DND-41 (cell line): ENCODE measurements around the gene KCNN1.
"Not testable (repeated sequence)": the region's sequence is repeated elsewhere in the genome, so short reads cannot be mapped to it uniquely, and the experiment has no call there.

Source experiments
- ATAC-seq: fragments of 200-7000 bp; cut with Tn5 transposase; 3 replicates; pipeline ENCODE4 v1.9.1; 2021; ENCODE audit warnings: low read depth; ENCODE audit not compliant: insufficient read depth
- DNase-seq: peaks from one replicate; pipeline ENCODE4 v3.0.0-alpha.2; 2020
- H2AFZ ChIP-seq: 2 replicates; pipeline ENCODE4 v1.6.0; 2012; ENCODE audit warnings: low read depth, low read length
- H3K27ac ChIP-seq: 2 replicates; pipeline ENCODE4 v1.5.1; 2012; ENCODE audit warnings: low read length, inconsistent platforms
- H3K27me3 ChIP-seq: fragments of 200-600 bp; sonication (generic); 2 replicates; pipeline ENCODE4 v1.6.0; 2012; ENCODE audit warnings: low read length, mild to moderate bottlenecking, inconsistent platforms; ENCODE audit not compliant: insufficient read depth, poor library complexity
- H3K36me3 ChIP-seq: 2 replicates; pipeline ENCODE4 v1.5.1; 2012; ENCODE audit warnings: low read length, inconsistent platforms; ENCODE audit not compliant: insufficient read depth
- H3K4me1 ChIP-seq: 2 replicates; pipeline ENCODE4 v1.5.1; 2012; ENCODE audit warnings: mild to moderate bottlenecking, low read length; ENCODE audit not compliant: insufficient read depth
- H3K4me2 ChIP-seq: 2 replicates; pipeline ENCODE4 v1.6.0; 2012; ENCODE audit warnings: mild to moderate bottlenecking, moderate library complexity, low read length, inconsistent platforms; ENCODE audit not compliant: insufficient read depth
- H3K4me3 ChIP-seq, 2 experiments: fragments of 200-600 bp in 1 of 2; shearing (Covaris generic) in 1 of 2; 2 replicates each; pipeline ENCODE4 v1.5.1; 2012 to 2016; ENCODE audit warnings: inconsistent platforms in 2 of 2, low read length in 2 of 2, mild to moderate bottlenecking in 2 of 2, low read depth in 1 of 2, moderate library complexity in 1 of 2
- H3K79me2 ChIP-seq: 2 replicates; pipeline ENCODE4 v1.6.0; 2012; ENCODE audit warnings: low read length, inconsistent platforms; ENCODE audit not compliant: insufficient read depth
- H3K9ac ChIP-seq: 2 replicates; pipeline ENCODE4 v1.6.0; 2012; ENCODE audit warnings: low read depth, mild to moderate bottlenecking, inconsistent platforms, low read length, moderate library complexity
- H3K9me3 ChIP-seq: 2 replicates; pipeline ENCODE4 v1.5.1; 2012; ENCODE audit warnings: low read length, moderate library complexity, mild to moderate bottlenecking, inconsistent platforms; ENCODE audit not compliant: insufficient read depth, severe bottlenecking
- H4K20me1 ChIP-seq: 2 replicates; pipeline ENCODE4 v1.6.0; 2012; ENCODE audit warnings: low read length; ENCODE audit not compliant: insufficient read depth
- CTCF ChIP-seq: IDR thresholded peaks from 2 replicates; pipeline ENCODE4 v1.5.1; 2012; ENCODE audit warnings: borderline replicate concordance, low read length, moderate library complexity, mild to moderate bottlenecking; ENCODE audit not compliant: poor library complexity, severe bottlenecking; ENCODE audit errors: extremely low read depth
- EZH2 ChIP-seq: IDR thresholded peaks from 3 replicates; pipeline ENCODE4 v1.6.1; 2012; ENCODE audit warnings: borderline replicate concordance, low read depth, mild to moderate bottlenecking, moderate library complexity, low read length, inconsistent platforms; ENCODE audit not compliant: severe bottlenecking

KCNN1 gene

DNA sequence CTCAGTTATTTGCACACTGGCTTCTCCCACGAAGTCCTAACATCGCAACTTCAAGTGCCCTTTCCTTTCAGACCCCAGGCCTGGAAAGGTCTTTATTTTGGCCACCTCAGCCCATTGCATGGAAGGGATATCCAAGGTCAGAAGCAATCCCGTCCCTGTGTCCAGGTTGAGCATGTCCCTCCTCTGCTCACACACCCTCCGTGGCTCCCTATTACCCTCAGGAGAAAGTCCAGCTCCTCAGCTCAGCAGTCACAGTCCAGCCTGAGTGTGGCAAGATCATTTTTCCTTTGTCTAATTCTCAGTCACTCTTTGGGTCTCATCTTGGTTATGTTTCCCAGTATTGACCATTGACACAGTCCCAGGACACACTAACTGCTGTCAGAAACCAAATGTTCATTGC is 60.2 kb downstream of the KCNN1 start:
- DNase-seq (no peak), ATAC-seq (no peak)
- Histone ChIP-seq H3K27me3 (no peaks in the 10 kb centered on the region), H3K9me3 (no peaks in the 10 kb centered on the region), H3K4me2 (no peak overlapping the region), H3K4me3 (no peak overlapping the region), H4K20me1 (no peaks in the 10 kb centered on the region), H3K27ac (peak overlapping the region; percentile 3; the same call in 1 of the 2 replicates), H3K4me1 (peaks cover 33% of the 10 kb centered on the region), H3K9ac (no peak overlapping the region), H3K79me2 (peaks cover 24% of the 10 kb centered on the region), H3K36me3 (no peaks in the 10 kb centered on the region), H2AFZ (no peak overlapping the region)
- TF ChIP-seq CTCF (no peak), EZH2 (no peak)

- peaks cover 8% of the 10 kb centered on the region for H3K4me1 ChIP-seq
- H3K79me2 ChIP-seq = no peaks in the 10 kb centered on the region
- H3K4me2 ChIP-seq = no peak overlapping the region
- H3K27ac ChIP-seq = no peak overlapping the region
- H4K20me1 ChIP-seq = no peaks in the 10 kb centered on the region
- ATAC-seq (no peak), DNase-seq (no peak)
- H3K36me3 ChIP-seq = no peaks in the 10 kb centered on the region
- H3K9ac ChIP-seq = no peak overlapping the region
- H3K9me3 ChIP-seq = no peaks in the 10 kb centered on the region
- no peak overlapping the region for H3K4me3 ChIP-seq
- H2AFZ ChIP-seq = no peak overlapping the region
- H3K27me3 ChIP-seq = no peaks in the 10 kb centered on the region
- TF ChIP-seq CTCF (no peak), EZH2 (no peak)
Measured at GRCh38 chr19:18029617-18030338, 62.9 kb downstream of the KCNN1 start.

DNA sequence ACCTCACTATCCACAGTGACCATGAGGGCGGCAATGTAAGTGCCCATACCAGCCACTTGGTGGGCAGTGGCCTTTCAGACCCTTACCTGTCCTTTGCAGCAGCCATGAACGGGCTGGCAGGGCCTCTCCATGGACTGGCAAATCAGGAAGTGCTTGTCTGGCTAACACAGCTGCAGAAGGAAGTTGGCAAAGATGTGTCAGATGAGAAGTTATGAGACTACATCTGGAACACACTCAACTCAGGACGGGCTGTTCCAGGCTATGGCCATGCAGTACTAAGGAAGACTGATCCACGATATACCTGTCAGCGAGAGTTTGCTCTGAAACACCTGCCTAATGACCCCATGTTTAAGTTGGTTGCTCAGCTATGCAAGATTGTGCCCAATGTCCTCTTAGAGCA is 64.5 kb downstream of the KCNN1 start:
- not testable (repeated sequence) for H3K27me3 ChIP-seq, H3K9ac ChIP-seq, H3K79me2 ChIP-seq, H3K4me1 ChIP-seq, DNase-seq, H3K9me3 ChIP-seq, H3K4me3 ChIP-seq, ATAC-seq, H3K36me3 ChIP-seq, H4K20me1 ChIP-seq, H3K4me2 ChIP-seq
- H2AFZ ChIP-seq = peak overlapping the region; percentile 52; the same call in 1 of the 2 replicates
- H3K27ac ChIP-seq = peak overlapping the region; percentile 61; the same call in 1 of the 2 replicates

DNA sequence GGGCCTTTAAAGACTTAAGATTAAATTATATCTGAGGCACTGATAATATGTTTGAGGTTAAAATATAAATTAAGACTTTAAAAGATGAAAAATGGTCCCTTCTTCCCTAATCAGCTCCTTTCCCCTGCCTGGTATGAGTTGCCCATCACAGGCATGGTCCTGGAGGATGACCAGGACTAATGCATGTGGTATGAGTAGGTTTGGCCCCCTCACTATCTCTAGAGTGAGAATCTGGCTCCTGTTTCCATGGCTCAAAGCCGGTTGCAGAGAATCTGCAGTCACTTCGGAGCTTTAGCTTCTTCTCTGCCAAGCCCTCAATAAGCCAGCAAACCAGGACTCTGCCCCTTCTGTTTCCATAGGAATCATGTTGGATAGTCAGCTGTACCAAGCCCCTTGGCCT is 65.2 kb downstream of the KCNN1 start:
- not testable (repeated sequence) for H3K4me1 ChIP-seq, H3K9me3 ChIP-seq, ATAC-seq, H3K27ac ChIP-seq, H3K4me2 ChIP-seq, DNase-seq, H3K9ac ChIP-seq, H3K27me3 ChIP-seq, H3K79me2 ChIP-seq, H4K20me1 ChIP-seq, H3K36me3 ChIP-seq, H2AFZ ChIP-seq, H3K4me3 ChIP-seq
